A673 (cell line): Measurements from ENCODE around the gene RGS16. TPM values are rescaled to one million over a fixed set of nuclear protein-coding genes. Genes with fewer than 3 reads are reported as not detected.

Experiments used
- BruUV-seq: library from RNA; stranded (reverse); fragments of 400-500 nt; replicated peaks from 2 replicates; lab custom pipeline; 2021; lab: Mats Ljungman, UMichigan
- CTCF ChIA-PET: fragments of 300-600 bp; sonication (Branson Sonifier 250); formaldehyde crosslinking; loops from one replicate; lab custom pipeline; 2022; ENCODE audit warnings: antibody characterized with exemption; lab: Charles Lee
- POLR2A ChIA-PET: fragments of 300-600 bp; sonication (Branson Sonifier 250); formaldehyde crosslinking; loops from one replicate; lab custom pipeline; 2022; ENCODE audit warnings: antibody characterized with exemption; ENCODE audit not compliant: low non-redundant PET; lab: Charles Lee
- DNase-seq: peaks from one replicate; pipeline ENCODE4 v3.0.0-alpha.2; 2015; ENCODE audit warnings: low spot score
- H3K27ac ChIP-seq: fragments of 200-600 bp; sonication (generic); 2 replicates; pipeline ENCODE4 v1.5.1; 2016; ENCODE audit warnings: mixed run types, low read depth, mild to moderate bottlenecking, mixed read lengths, antibody characterized with exemption, low read length; ENCODE audit not compliant: poor library complexity, severe bottlenecking
- H3K27me3 ChIP-seq: fragments of 200-600 bp; sonication (generic); replicated peaks from 2 replicates; pipeline ENCODE4 v1.6.1; 2017; ENCODE audit warnings: mixed run types, low read depth, mild to moderate bottlenecking, mixed read lengths, antibody characterized with exemption, low read length; ENCODE audit not compliant: insufficient read depth, poor library complexity
- H3K36me3 ChIP-seq: fragments of 200-600 bp; sonication (generic); 2 replicates; pipeline ENCODE4 v1.6.1; 2016; ENCODE audit warnings: mixed run types, mild to moderate bottlenecking, mixed read lengths, antibody characterized with exemption, low read length; ENCODE audit not compliant: insufficient read depth, poor library complexity, severe bottlenecking
- H3K4me1 ChIP-seq: fragments of 200-600 bp; sonication (generic); 2 replicates; pipeline ENCODE4 v1.6.1; 2017; ENCODE audit warnings: mixed run types, mild to moderate bottlenecking, mixed read lengths, antibody characterized with exemption, low read length; ENCODE audit not compliant: insufficient read depth, poor library complexity, severe bottlenecking
- H3K4me3 ChIP-seq: fragments of 200-600 bp; sonication (generic); 2 replicates; pipeline ENCODE4 v1.5.1; 2016; ENCODE audit warnings: low read depth, mixed run types, mild to moderate bottlenecking, mixed read lengths, low read length; ENCODE audit not compliant: poor library complexity, severe bottlenecking
- H3K9me3 ChIP-seq: fragments of 200-600 bp; sonication (generic); 2 replicates; pipeline ENCODE4 v1.6.1; 2016; ENCODE audit warnings: mixed run types, low read depth, mild to moderate bottlenecking, mixed read lengths, antibody characterized with exemption, low read length; ENCODE audit not compliant: poor library complexity, severe bottlenecking
- CTCF ChIP-seq: fragments of 300-800, 200-600 bp; sonication (generic); conservative IDR thresholded peaks from 2 replicates; pipeline ENCODE4 v1.5.1; 2017; ENCODE audit warnings: low read depth, mild to moderate bottlenecking, antibody characterized with exemption, low read length, moderate library complexity, mixed read lengths
- EZH2 ChIP-seq: fragments of 200-600 bp; sonication (generic); IDR thresholded peaks from 2 replicates; pipeline ENCODE4 v1.6.1; 2017; ENCODE audit warnings: borderline replicate concordance, low read depth, mild to moderate bottlenecking, mixed read lengths, antibody characterized with exemption, low read length; ENCODE audit not compliant: poor library complexity, severe bottlenecking
- intact Hi-C: fragments of 100-400 bp; cut with micrococcal nuclease; formaldehyde crosslinking; loops from one replicate; pipeline ENCODE4 v1.10.0; 2022; ENCODE audit not compliant: unreplicated experiment
- total RNA-seq: library from RNA; stranded (reverse); gene quantifications from 2 replicates; pipeline ENCODE4 v1.2.3, GENCODE V29; 2021

Gene RGS16
- total RNA-seq, 1 experiment from 2014 or later = 22.1 TPM

- Histone ChIP-seq H3K4me3 (no peak overlapping the region), H3K9me3 (no peaks in the 10 kb centered on the region), H3K27me3 (no peaks in the 10 kb centered on the region), H3K4me1 (peaks cover 3% of the 10 kb centered on the region), H3K36me3 (no peaks in the 10 kb centered on the region), H3K27ac (no peak overlapping the region)
- intact Hi-C loops = no loop called here
- TF ChIP-seq CTCF (no peak), EZH2 (no peak)
- ChIA-PET CTCF (no interaction called here), POLR2A (no interaction called here)
- BruUV-seq = no TSS peak
- DNase-seq = no peak
These were observed 38.7 kb downstream of the RGS16 start for GRCh38 chr1:182565537-182565936.

GRCh38 chr1:182564406-182565004, 39.7 kb downstream of the RGS16 start:
- no TSS peak for BruUV-seq
- Histone ChIP-seq H3K9me3 (no peaks in the 10 kb centered on the region), H3K4me1 (peaks cover 3% of the 10 kb centered on the region), H3K4me3 (no peak overlapping the region), H3K36me3 (no peaks in the 10 kb centered on the region), H3K27me3 (no peaks in the 10 kb centered on the region), H3K27ac (no peak overlapping the region)
- ChIA-PET POLR2A (no interaction called here), CTCF (no interaction called here)
- intact Hi-C loops = no loop called here
- no peak for DNase-seq
- TF ChIP-seq EZH2 = no peak
- TF ChIP-seq CTCF = no peak

GRCh38 chr1:182563095-182563494, 41.1 kb downstream of the RGS16 start:
- H3K4me3 ChIP-seq = no peak overlapping the region
- H3K36me3 ChIP-seq = no peaks in the 10 kb centered on the region
- BruUV-seq = no TSS peak
- TF ChIP-seq CTCF (no peak), EZH2 (no peak)
- intact Hi-C loops = no loop called here
- peaks cover 3% of the 10 kb centered on the region for H3K4me1 ChIP-seq
- ChIA-PET CTCF (no interaction called here), POLR2A (no interaction called here)
- no peak for DNase-seq
- H3K27me3 ChIP-seq = no peaks in the 10 kb centered on the region
- no peaks in the 10 kb centered on the region for H3K9me3 ChIP-seq
- H3K27ac ChIP-seq = no peak overlapping the region
